ENCODE measurements around the gene MDP1.

- TF ChIP-seq CTCF (IDR thresholded peaks at IDR 0.05): no peak
- no peak for TF ChIP-seq POLR2A (IDR thresholded peaks at IDR 0.05)
These were observed 41.1 kb upstream of the MDP1 start for GRCh38 chr14:24256960-24257359.

Data from esophagus squamous epithelium (tissue), 4 donors.